ENCODE measurements around the gene TST.

TST gene

DNA sequence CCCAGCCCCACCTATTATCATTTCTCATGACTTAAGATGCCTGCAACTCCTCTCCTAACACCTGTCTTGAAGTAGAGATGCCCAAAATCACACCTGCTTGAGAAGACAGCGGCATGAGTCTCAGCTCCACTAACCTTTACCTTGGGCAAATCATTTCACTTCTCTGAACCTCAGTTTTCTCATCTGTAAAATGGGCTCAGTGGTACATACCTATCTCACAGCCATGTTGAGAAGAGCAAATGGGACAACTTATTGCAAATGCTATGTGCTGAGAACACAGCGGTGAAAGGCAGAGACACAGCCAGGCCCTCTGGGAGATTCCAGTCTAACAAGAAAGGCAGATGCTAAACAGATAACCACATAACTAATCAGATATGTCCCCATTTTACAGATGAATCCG, 7.8 kb downstream of the TST start:
- Histone ChIP-seq H2BK120ac (ENCODE audit: insufficient read depth, low read length, poor library complexity) (no peak overlapping the region), H4K8ac (ENCODE audit: low read depth, low read length) (no peak overlapping the region), H3K4me2 (ENCODE audit: low read length) (no peak overlapping the region), H4K91ac (ENCODE audit: low read depth, low read length) (no peak overlapping the region), H3K27me3 (ENCODE audit: insufficient read depth, low read length) (no peaks in the 10 kb centered on the region), H2AK5ac (ENCODE audit: low read length) (no peak overlapping the region), H3K4me3 (ENCODE audit: low read depth, low read length) (no peak overlapping the region), H3K23ac (ENCODE audit: low read length) (no peak overlapping the region), H2BK5ac (ENCODE audit: low read depth, low read length, poor library complexity) (no peak overlapping the region), H4K12ac (ENCODE audit: low read depth, low read length) (no peak overlapping the region), H3K79me1 (ENCODE audit: low read length) (no peaks in the 10 kb centered on the region), H3K4ac (ENCODE audit: low read depth, low read length) (no peak overlapping the region), H3K18ac (ENCODE audit: low read length) (no peak overlapping the region), H3K9ac (ENCODE audit: low read length) (no peak overlapping the region), H3K14ac (ENCODE audit: low read length) (no peak overlapping the region), H3K79me2 (ENCODE audit: control insufficient read depth, insufficient read depth, low read length, poor library complexity) (no peaks in the 10 kb centered on the region), H3K4me1 (ENCODE audit: control insufficient read depth in 1 of 2, insufficient read depth in 2 of 2, low read length in 2 of 2) (peaks cover 0 to 6% of the 10 kb centered on the region in 2 experiments), H3K36me3 (ENCODE audit: control insufficient read depth in 1 of 2, insufficient read depth in 2 of 2, low read length in 2 of 2) (no peaks in the 10 kb centered on the region), H2AFZ (ENCODE audit: insufficient read depth, low read length, poor library complexity) (no peak overlapping the region), H3K9me3 (ENCODE audit: insufficient read depth, low read depth, low read length) (peaks cover 4% of the 10 kb centered on the region), H3K27ac (ENCODE audit: low read depth, low read length) (no peak overlapping the region), H2BK12ac (ENCODE audit: low read length) (no peak overlapping the region)
- no peak for DNase-seq
- WGBS (ENCODE audit: extremely low coverage, insufficient coverage, insufficient read length) = no CpG with 5 or more reads among the region's 3 CpGs

DNA sequence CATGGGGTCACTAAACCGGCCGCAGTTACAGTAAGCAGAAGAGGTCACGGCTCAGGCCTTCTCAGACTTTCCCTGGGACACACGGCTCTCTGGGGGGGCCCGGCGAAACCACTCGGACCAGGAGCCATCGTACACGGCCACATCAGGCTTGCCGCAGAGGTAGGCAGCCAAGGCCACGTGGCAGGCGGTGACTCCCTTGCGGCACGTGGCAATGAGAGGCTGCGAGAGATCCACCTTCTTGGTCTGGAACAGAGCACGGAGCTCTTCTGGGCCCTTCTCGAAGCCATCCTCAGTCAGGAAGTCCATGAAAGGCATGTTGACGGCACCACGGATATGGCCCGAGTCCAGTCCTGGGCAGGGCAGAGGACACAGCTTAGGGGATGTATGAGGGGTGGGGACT, 8.3 kb downstream of the TST start:
- no CpG with 5 or more reads among the region's 20 CpGs for WGBS (ENCODE audit: extremely low coverage, insufficient coverage, insufficient read length)
- H3K79me1 ChIP-seq (ENCODE audit: low read length) = no peaks in the 10 kb centered on the region
- H3K9me3 ChIP-seq (ENCODE audit: insufficient read depth, low read depth, low read length) = peaks cover 4% of the 10 kb centered on the region

DNA sequence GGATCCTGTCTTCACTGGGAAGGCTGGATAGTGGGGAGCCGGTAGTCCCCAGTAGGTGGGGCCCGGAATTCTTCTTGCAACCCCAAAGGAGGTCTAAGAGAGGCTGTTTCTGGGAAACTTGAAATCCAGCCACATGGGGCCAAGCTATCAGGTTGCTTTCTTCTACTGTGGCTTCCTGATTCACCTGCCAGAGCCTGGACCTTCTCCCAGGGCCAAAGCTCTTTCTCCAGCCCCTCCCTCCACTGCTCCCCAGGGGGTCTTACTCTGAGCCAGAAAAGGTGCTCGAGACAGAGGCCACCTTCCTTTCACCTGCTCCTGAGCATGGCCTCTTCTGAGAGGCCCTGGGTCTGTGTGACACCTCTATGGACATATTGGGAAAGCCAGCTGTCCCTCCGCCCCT, 9.1 kb downstream of the TST start:
- no peaks in the 10 kb centered on the region for H3K36me3 ChIP-seq (ENCODE audit: control insufficient read depth in 1 of 2, insufficient read depth in 2 of 2, low read length in 2 of 2)
- no CpG with 5 or more reads among the region's 4 CpGs for WGBS (ENCODE audit: extremely low coverage, insufficient coverage, insufficient read length)
- no peak overlapping the region for H3K18ac ChIP-seq (ENCODE audit: low read length)
- H3K4me2 ChIP-seq (ENCODE audit: low read length) = no peak overlapping the region
- no peak overlapping the region for H3K4me3 ChIP-seq (ENCODE audit: low read depth, low read length)
- H3K79me2 ChIP-seq (ENCODE audit: control insufficient read depth, insufficient read depth, low read length, poor library complexity) = no peaks in the 10 kb centered on the region
- H3K9ac ChIP-seq (ENCODE audit: low read length) = no peak overlapping the region
- H2BK5ac ChIP-seq (ENCODE audit: low read depth, low read length, poor library complexity) = no peak overlapping the region
- no peak for DNase-seq
- peaks cover 4% of the 10 kb centered on the region for H3K9me3 ChIP-seq (ENCODE audit: insufficient read depth, low read depth, low read length)
- no peak overlapping the region for H4K8ac ChIP-seq (ENCODE audit: low read depth, low read length)
- H3K27ac ChIP-seq (ENCODE audit: low read depth, low read length) = no peak overlapping the region
- no peak overlapping the region for H2AFZ ChIP-seq (ENCODE audit: insufficient read depth, low read length, poor library complexity)
- no peak overlapping the region for H3K14ac ChIP-seq (ENCODE audit: low read length)
- no peak overlapping the region for H3K23ac ChIP-seq (ENCODE audit: low read length)
- no peaks in the 10 kb centered on the region for H3K79me1 ChIP-seq (ENCODE audit: low read length)
- H2BK12ac ChIP-seq (ENCODE audit: low read length) = no peak overlapping the region
- H2AK5ac ChIP-seq (ENCODE audit: low read length) = no peak overlapping the region
- H3K4ac ChIP-seq (ENCODE audit: low read depth, low read length) = no peak overlapping the region
- H3K4me1 ChIP-seq (ENCODE audit: control insufficient read depth in 1 of 2, insufficient read depth in 2 of 2, low read length in 2 of 2) = peaks cover 0 to 4% of the 10 kb centered on the region in 2 experiments
- no peak overlapping the region for H4K91ac ChIP-seq (ENCODE audit: low read depth, low read length)
- H4K12ac ChIP-seq (ENCODE audit: low read depth, low read length) = no peak overlapping the region
- H3K27me3 ChIP-seq (ENCODE audit: insufficient read depth, low read length) = no peaks in the 10 kb centered on the region
- no peak overlapping the region for H2BK120ac ChIP-seq (ENCODE audit: insufficient read depth, low read length, poor library complexity)

More for the DNA sequence above, 8.3 kb downstream of the TST start:
- no peak overlapping the region for H3K4me2 ChIP-seq (ENCODE audit: low read length)
- no peaks in the 10 kb centered on the region for H3K79me2 ChIP-seq (ENCODE audit: control insufficient read depth, insufficient read depth, low read length, poor library complexity)
- H2BK12ac ChIP-seq (ENCODE audit: low read length) = no peak overlapping the region
- no peak for DNase-seq
- H3K23ac ChIP-seq (ENCODE audit: low read length) = no peak overlapping the region
- no peak overlapping the region for H2BK5ac ChIP-seq (ENCODE audit: low read depth, low read length, poor library complexity)
- H4K8ac ChIP-seq (ENCODE audit: low read depth, low read length) = no peak overlapping the region
- H3K27me3 ChIP-seq (ENCODE audit: insufficient read depth, low read length) = no peaks in the 10 kb centered on the region
- H3K18ac ChIP-seq (ENCODE audit: low read length) = no peak overlapping the region
- H4K91ac ChIP-seq (ENCODE audit: low read depth, low read length) = no peak overlapping the region
- H3K27ac ChIP-seq (ENCODE audit: low read depth, low read length) = no peak overlapping the region
- H3K14ac ChIP-seq (ENCODE audit: low read length) = no peak overlapping the region
- H3K4me1 ChIP-seq (ENCODE audit: control insufficient read depth in 1 of 2, insufficient read depth in 2 of 2, low read length in 2 of 2) = peaks cover 0 to 6% of the 10 kb centered on the region in 2 experiments
- H3K4me3 ChIP-seq (ENCODE audit: low read depth, low read length) = no peak overlapping the region
- no peak overlapping the region for H2AK5ac ChIP-seq (ENCODE audit: low read length)
- H3K36me3 ChIP-seq (ENCODE audit: control insufficient read depth in 1 of 2, insufficient read depth in 2 of 2, low read length in 2 of 2) = no peaks in the 10 kb centered on the region
- H2BK120ac ChIP-seq (ENCODE audit: insufficient read depth, low read length, poor library complexity) = no peak overlapping the region
- H3K9ac ChIP-seq (ENCODE audit: low read length) = no peak overlapping the region
- no peak overlapping the region for H4K12ac ChIP-seq (ENCODE audit: low read depth, low read length)
- no peak overlapping the region for H3K4ac ChIP-seq (ENCODE audit: low read depth, low read length)
- H2AFZ ChIP-seq (ENCODE audit: insufficient read depth, low read length, poor library complexity) = no peak overlapping the region

DNA sequence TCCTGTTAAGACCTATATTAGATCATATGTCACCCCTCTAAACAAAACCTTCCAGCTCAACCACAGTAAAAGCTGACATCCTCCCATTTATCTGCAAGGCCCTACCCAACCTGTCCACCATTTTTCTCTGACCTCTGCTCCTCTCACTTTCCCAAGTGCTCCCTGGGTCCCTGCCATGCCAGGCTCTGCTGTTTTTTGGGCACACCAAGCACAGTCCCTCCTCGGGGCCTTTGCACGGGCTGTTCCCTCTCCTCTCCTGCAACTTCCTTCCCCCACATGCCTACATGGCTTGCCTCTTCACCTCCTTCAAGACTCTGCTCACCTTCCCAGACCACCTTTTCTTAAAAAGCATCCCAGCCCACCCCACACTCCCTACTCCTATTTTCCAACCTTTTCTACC, 9.8 kb downstream of the TST start:
- Histone ChIP-seq H3K23ac (ENCODE audit: low read length) (no peak overlapping the region), H4K12ac (ENCODE audit: low read depth, low read length) (no peak overlapping the region), H3K4ac (ENCODE audit: low read depth, low read length) (no peak overlapping the region), H2BK5ac (ENCODE audit: low read depth, low read length, poor library complexity) (no peak overlapping the region), H3K27me3 (ENCODE audit: insufficient read depth, low read length) (no peaks in the 10 kb centered on the region), H3K4me2 (ENCODE audit: low read length) (no peak overlapping the region), H4K91ac (ENCODE audit: low read depth, low read length) (no peak overlapping the region), H2AFZ (ENCODE audit: insufficient read depth, low read length, poor library complexity) (no peak overlapping the region), H3K79me1 (ENCODE audit: low read length) (no peaks in the 10 kb centered on the region), H3K36me3 (ENCODE audit: control insufficient read depth in 1 of 2, insufficient read depth in 2 of 2, low read length in 2 of 2) (no peaks in the 10 kb centered on the region), H3K18ac (ENCODE audit: low read length) (no peak overlapping the region), H3K4me1 (ENCODE audit: control insufficient read depth in 1 of 2, insufficient read depth in 2 of 2, low read length in 2 of 2) (no peaks in the 10 kb centered on the region), H3K27ac (ENCODE audit: low read depth, low read length) (no peak overlapping the region), H4K8ac (ENCODE audit: low read depth, low read length) (no peak overlapping the region), H3K14ac (ENCODE audit: low read length) (no peak overlapping the region), H2BK120ac (ENCODE audit: insufficient read depth, low read length, poor library complexity) (no peak overlapping the region), H3K79me2 (ENCODE audit: control insufficient read depth, insufficient read depth, low read length, poor library complexity) (no peaks in the 10 kb centered on the region), H3K4me3 (ENCODE audit: low read depth, low read length) (no peak overlapping the region), H2BK12ac (ENCODE audit: low read length) (no peak overlapping the region), H3K9me3 (ENCODE audit: insufficient read depth, low read depth, low read length) (peaks cover 4% of the 10 kb centered on the region), H3K9ac (ENCODE audit: low read length) (no peak overlapping the region), H2AK5ac (ENCODE audit: low read length) (no peak overlapping the region)
- no CpG with 5 or more reads among the region's 2 CpGs for WGBS (ENCODE audit: extremely low coverage, insufficient coverage, insufficient read length)
- no peak for DNase-seq

Data from trophoblast cell (in vitro differentiated cells and primary cell).